CD4-positive, alpha-beta T cell treated with Interleukin-17A for 1 hour (primary cell): ENCODE data around the gene CRABP1.
"Not testable (repeated sequence)": the region's sequence is repeated elsewhere in the genome, so short reads cannot be mapped to it uniquely, and the experiment has no call there.

Source experiments
- DNase-seq: peaks from one replicate; pipeline ENCODE4 v3.0.0-alpha.2; 2020

CRABP1 gene

DNA sequence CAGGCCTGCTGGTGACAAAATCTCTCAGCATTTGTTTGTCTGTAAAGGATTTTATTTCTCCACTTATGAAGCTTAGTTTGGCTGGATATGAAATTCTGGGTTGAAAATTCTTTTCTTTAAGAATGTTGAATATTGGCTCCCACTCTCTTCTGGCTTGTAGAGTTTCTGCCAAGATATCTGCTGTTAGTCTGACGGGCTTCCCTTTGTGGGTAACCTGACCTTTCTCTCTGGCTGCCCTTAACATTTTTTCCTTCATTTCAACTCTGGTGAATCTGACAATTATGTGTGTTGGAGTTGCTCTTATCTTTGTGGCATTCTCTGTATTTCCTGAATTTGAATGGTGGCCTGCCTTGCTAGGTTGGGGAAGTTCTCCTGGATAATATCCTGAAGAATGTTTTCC is 40.0 kb downstream of the CRABP1 start:
- DNase-seq = not testable (repeated sequence)

DNA sequence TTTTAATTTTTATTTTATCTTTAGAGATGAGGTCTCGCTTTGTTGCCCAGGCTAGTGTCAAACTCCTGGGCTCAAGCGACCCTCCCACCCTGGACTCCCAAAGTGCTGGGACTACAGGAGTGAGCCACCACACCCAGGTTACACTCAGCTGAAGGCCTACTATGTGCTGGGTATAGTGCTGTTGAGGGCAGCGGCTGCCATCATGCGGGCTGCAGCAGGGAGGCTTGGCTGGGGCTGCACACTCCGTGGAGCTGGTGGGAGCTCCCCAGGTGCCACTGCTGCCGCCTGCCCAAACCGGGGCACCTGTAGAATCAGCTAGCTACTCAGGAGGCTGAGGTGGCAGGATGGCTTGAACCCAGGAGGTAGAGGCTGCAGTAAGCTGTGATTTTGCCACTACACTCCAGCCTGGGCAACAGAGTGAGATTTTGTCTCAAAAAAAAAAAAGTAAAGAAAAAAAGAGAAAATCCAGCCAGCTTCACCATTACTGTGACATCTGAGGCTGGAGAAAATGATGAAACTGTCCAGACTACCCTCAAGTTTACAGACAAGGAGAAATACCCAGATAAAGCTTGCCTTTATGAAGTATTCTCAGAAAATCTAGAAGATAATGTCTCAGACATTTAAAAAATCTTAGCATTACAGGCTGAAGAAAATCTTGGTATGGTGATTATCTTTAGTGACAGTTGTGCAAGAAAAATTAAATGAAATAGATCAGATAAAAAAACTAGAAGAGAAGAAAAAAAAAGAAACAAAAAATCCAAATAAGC is 42.1 kb downstream of the CRABP1 start:
- DNase-seq = no peak

DNA sequence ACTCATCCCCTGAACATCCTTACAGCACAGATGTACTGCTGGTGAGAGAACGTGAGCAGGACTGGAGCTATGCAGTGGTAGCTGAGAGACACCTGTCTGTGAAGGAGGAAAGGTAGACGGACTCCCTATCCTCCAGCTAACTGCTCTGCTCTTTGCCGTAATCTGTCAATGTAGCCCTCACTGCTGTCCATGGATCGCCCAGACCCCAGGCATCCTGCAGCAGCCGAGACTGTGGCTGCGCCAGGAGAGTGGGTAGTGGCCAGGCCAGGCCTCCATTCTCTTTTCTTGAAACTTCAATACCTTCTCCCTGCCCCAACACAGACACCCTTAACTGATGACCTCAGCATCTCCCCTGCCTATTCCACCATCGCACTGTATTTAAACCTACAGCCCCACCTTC is 44.5 kb downstream of the CRABP1 start:
- DNase-seq = no peak

DNA sequence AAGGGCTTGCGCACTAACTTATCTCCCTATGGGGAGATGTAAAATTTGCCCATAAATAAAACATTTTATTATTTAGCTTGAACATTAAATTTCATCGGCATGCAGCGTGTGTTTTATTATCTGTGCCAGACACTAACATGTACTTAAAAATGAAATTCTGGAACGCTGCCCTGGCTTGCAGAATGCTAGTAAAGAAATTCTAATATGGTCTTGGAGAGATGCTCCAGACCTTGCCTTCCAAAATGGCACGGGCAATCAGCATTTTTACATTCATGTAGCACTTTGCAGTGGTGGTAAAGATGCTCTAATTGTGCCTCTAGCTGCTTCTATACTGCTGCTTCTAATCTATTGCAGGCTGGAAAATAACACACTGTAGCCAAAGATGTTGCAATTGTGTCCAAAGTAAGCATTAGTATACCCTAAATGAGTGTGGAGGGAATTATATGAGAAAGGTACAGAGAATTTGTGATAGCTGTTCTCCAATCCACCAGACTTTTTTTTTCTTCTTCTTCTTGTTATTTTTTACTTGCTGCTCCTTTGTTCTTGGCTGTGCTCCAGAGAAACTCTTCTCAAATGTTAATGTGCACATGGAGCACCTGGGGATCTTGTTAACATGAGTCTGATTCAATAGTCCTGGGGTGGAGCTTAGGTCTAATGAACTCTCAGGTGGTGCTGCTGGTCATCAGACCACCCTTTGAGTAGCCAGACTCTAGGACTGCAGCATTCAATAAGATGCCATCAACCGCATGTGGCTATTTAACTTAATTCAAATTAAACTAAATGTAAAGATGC is 47.3 kb downstream of the CRABP1 start:
- no peak for DNase-seq

DNA sequence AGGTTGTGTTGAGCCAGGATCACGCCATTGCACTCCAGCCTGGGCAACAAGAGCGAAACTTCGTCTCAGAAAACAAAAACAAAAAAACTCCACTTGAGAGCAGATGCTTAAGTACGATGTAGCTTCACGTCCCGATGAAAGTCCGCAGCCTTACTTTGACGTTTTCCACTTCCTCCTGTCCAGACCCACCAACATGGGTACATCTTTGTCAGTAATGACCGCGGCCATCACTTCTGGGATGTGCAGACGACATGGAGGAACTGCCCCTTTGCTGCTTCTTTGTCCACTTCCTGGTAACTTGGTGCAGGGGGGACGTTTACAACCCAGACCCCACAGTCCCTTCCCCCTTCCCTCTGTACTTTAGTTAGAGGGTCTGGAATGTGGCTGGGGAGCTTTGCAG is 48.7 kb downstream of the CRABP1 start:
- DNase-seq = no peak

DNA sequence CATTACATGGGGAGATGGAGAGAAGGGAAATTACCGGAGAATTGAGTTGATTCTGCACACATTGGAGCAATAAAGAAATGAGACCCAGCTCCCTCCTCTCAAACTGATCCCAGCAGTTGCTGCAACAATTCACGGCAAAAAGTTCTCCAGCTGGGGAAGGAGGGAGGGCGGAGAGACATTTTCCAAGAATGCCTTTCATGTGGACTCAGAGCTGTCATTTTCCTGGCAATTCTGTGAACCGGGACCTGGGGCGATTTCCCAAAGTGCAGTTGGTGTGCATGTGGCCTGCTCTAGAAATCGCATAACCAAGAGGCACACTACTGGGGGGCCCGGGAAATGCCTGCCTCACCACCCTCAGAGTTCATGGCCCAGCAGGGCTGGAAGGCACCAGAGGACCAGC is 49.2 kb downstream of the CRABP1 start:
- no peak for DNase-seq

DNA sequence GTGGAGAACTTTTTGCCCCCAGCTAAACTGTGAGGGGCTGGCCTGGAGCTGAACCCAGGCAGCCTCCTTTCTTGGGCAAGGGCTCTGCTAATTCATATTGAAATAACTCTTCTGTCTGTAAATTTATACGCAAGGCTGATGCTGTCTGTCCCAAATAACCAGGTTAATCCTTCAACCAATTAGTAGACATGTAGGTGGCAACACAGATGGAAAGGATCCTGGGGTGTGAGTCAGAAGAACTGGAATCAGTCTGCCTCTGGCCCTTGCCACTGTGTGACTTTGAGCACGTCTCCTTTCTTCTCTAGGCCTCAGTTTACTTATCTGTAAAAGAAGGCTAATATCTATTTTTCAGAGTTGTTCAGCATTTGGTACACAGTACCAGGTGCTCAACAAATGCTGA is 49.6 kb downstream of the CRABP1 start:
- DNase-seq = no peak

DNA sequence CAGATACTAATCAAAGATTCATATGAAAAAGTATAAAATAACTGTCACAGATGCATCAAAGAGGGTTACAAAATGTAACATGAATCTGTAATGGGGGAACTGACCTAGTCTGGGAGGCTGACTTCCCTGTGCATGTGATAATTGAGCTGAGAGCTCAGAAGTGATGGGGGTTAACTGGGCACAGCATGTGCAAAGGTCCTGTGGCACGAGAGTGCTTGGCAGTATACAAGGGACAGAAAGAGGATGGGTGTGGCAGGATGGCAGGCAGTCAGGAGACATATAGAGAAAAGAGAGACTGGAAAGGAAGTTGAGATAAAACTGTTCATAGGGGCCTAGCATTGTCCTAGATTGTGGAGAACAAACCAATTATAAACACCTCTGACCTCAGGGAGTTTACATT is 50.1 kb downstream of the CRABP1 start:
- DNase-seq = no peak

DNA sequence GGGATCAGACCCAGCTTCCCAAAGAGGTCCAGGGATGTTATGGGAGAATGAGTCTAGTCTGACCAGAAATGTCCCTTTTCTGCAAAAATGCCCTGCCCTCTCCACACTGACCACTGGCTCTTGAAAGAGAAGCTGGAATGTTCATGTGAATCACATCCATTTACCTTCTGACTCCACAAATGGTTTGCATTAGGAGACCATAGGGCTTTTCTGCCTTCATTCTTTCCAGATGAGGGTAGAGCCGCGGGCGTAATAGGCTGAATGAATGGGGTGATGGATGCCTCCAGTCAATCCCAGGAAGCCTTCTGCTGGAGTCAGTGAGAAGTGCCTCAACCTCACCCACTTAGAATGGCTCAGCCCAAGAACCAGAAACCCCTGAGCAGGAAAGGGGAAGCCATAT is 50.7 kb downstream of the CRABP1 start:
- DNase-seq = no peak

DNA sequence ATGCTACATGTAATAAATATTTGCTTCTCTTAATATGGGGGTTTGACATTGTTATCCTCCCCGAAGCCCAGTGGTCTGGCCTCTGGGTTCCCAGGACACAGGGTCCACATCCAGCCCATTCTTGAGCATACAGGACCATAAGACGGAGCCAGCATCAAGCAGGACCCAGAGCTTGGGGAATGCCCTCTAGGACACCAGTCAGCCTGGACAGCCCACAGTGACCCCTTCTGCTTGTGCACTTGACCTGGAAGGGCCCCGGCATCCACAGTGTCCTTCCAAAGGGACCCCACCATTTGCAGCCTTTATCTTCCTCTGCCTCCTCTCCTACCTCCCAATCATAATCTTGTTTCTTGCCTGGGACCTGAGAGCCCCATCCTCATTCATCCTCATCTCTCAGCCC is 51.6 kb downstream of the CRABP1 start:
- no peak for DNase-seq

DNA sequence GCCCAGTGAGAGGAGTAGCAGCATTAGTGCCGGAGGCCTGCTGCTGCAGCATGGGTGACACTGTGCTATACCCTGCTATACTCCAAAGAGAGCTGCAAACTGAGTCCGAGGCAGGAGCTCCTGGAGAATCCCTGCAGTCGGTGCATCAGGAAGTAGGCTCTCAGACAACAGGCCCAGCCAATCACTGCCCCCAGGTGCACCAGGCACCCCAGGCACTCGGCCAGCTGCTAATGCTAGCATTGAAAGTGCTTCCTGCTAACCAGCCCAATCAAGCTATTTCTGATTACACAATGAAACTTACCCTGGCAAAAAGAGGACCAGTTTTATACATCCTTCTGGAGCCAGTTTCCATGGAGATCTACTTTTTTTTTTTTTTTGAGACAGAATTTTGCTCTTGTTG is 52.3 kb downstream of the CRABP1 start:
- DNase-seq = no peak

DNA sequence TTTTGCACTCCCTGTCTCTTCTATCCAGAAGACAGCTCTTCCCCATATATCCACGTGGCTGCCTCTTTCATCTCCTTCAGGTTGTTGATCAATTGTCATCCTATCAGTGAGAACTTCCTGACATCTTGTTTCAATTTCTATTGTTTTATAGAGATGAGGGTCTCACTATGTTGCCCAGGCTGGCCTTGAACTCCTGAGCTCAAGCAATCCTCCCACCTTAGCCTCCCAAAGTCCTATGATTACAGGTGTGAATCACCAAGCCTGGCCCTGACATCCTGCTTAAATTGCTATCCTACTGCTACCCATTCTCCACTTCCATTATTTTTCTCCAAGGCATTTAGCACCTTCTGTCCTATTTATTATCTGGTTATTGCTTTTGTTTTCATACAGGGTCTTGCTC is 53.0 kb downstream of the CRABP1 start:
- no peak for DNase-seq

DNA sequence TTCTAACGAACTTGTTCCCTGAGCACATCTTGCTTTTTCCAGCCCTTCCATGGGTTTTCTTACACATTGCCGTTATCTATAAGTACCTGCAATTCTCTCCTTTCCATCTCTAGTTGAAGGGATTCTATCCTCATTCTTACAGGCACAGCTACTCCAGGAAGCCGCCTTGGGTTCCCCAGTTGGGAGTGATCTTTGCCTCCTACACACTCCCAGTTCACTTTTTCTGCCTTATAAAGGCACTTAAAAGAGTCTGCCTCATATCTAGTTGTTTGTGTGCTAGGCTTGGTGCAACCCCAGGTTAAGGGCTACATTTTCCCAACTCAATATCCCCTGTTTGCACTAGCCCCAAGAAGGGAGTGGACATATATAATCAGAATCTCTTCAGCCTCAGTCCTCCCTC is 53.9 kb downstream of the CRABP1 start:
- no peak for DNase-seq

DNA sequence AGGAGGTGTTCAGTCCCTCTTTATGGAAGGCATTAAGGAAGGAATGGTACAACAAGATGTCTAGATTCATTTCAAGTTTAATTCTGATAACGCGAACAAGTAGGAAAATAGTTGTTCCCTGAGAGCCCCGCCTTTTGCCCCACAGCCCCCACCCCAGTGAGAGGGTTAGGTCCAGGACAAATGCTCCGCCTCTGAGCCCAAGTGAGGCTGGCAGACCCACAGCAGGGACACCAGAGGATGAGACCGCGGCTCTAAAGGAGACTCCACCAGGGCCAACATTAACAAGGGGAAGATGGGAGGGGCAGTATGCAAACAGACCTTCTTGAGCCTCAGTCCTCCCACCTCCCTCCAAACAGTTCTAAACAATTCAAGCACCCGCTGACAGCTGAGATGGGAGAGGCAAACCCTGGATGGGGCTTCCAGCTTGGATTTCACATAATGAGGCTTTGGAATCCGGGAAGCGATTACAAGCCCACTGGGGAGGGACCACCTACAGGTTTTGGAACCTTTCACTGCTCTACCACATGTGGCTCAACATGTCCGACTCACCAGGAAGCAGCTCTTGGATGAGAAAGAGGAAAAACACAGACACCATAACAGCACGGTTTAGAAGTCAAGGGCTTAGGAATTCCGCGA is 54.9 kb downstream of the CRABP1 start:
- no peak for DNase-seq

DNA sequence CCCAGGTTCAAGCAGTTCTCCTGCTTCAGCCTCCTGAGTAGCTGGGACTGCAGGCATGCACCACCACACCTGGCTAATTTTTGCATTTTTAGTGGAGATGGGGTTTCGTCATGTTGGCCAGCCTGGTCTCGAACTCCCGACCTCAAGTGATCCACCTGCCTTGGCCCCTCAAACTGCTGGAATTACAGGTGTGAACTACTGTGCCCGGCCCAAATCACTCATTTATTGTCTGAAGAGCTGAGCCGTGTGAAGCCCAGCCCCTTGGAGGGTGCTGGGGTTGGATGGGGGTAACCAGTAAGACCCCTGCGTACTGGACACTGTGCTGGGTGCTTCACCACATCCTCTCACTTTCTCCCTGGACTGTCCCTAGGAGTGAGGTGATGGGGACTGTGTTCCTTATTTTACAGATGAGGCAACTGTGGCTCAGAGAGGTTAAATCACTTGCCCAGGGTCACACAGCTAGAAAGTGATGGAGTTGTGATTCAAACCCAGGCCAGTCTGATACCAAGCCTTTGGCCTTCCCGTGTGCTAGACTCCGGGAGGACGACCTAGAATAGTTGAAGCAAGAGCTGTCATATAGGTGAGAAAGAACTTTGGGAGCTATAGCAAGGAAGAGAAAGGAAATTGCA is 56.1 kb downstream of the CRABP1 start:
- no peak for DNase-seq

DNA sequence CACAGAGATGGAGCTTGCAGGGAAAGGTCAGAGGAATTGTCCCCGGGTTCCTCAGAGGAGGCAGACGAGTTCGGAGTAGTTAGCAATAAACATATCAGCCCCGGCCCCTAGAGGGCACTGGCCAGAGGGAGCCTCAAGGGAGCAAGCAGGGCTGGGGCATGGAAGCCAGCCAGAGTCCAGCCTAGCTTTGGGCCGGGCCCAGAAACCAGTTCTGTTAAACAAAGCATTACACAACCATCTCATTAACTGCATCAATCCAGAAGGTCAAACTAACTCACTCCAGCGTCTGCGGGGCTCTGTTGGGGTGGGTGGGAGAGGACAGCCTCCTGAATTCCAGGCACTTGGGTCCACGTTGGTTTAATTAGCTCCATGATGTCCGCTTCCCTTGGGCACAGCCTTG is 56.8 kb downstream of the CRABP1 start:
- DNase-seq = no peak

DNA sequence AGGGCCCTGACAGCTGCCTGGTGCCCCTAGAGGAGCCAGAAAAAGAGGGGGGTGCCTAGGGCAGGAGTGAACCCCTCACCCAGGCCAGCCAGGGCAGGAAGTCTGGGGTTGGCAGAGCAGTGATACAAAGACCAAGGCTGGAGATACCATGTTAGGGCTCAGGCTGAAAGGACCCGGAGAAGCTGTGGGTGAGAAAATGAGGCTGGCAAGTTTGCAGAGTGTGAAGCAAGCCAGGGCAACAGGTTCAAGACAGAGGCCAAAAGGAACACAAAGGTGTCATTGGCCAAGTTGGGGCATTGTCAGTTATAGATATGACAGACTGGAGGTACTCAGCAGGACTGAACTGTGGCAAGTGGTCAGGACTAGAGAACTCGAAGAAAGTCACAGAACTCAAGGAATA is 57.2 kb downstream of the CRABP1 start:
- no peak for DNase-seq
